Subcutaneous abdominal adipose tissue (tissue), 5 donors: ENCODE measurements around the gene SLC16A10.
"Not testable (repeated sequence)": the region's sequence is repeated elsewhere in the genome, so short reads cannot be mapped to it uniquely, and the experiment has no call there.

ENCODE experiments used
- H3K27ac ChIP-seq: one replicate; pipeline ENCODE4 v1.7.0; 2013; ENCODE audit warnings: low read depth, mild to moderate bottlenecking, inconsistent platforms, low read length, moderate library complexity
- H3K27me3 ChIP-seq, 5 donors: one replicate each; pipeline ENCODE4 v1.7.0; 2013; ENCODE audit warnings: low read length in 5 of 5, inconsistent platforms in 1 of 5; ENCODE audit not compliant: control insufficient read depth in 5 of 5, insufficient read depth in 4 of 5
- H3K36me3 ChIP-seq, 5 donors: one replicate each; pipeline ENCODE4 v1.7.0; 2013; ENCODE audit warnings: low read length in 5 of 5; ENCODE audit not compliant: control insufficient read depth in 5 of 5, insufficient read depth in 5 of 5
- H3K4me1 ChIP-seq, 5 donors: one replicate each; pipeline ENCODE4 v1.7.0; 2013; ENCODE audit warnings: low read length in 5 of 5, mild to moderate bottlenecking in 3 of 5, moderate library complexity in 1 of 5; ENCODE audit not compliant: control insufficient read depth in 5 of 5, insufficient read depth in 5 of 5
- H3K4me3 ChIP-seq, 5 donors: one replicate each; pipeline ENCODE4 v1.7.0; 2013; ENCODE audit warnings: low read length in 5 of 5, low read depth in 1 of 5
- H3K9ac ChIP-seq, 5 donors: one replicate each; pipeline ENCODE4 v1.7.0; 2013; ENCODE audit warnings: low read length in 5 of 5, mild to moderate bottlenecking in 4 of 5, moderate library complexity in 3 of 5
- H3K9me3 ChIP-seq, 5 donors: one replicate each; pipeline ENCODE4 v1.7.0; 2013; ENCODE audit warnings: low read length in 5 of 5; ENCODE audit not compliant: control insufficient read depth in 5 of 5
- donor health status: healthy.
- donor health status: healthy.
- donor health status: healthy.
- donor health status: healthy.
- donor health status: healthy.

Gene SLC16A10

DNA sequence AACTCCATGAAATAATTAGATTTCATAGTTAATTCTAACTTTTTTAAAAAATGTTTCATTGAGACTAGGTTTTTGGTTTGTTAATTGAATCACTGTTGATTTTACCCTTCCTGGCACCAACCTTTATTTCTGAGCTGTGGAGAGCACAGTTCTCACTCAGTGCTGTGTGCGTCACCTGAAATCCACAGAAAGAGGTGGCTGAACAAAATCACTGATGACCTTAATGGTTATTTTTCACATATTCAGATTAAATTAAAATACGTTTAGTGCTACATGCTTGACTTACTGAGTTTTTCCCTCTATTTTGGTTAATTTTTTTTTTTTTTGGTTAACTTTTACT lies 89.4 kb downstream of the SLC16A10 start:
- no peaks in the 10 kb centered on the region for H3K4me1 ChIP-seq

DNA sequence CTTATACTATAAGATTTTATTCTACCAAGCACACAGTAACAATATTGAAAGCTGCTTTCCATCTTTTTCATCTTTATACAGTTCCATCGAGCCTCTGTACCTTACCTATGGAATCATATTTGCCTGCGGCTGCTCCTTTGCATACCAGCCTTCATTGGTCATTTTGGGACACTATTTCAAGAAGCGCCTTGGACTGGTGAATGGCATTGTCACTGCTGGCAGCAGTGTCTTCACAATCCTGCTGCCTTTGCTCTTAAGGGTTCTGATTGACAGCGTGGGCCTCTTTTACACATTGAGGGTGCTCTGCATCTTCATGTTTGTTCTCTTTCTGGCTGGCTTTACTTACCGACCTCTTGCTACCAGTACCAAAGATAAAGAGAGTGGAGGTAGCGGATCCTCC lies 89.8 kb downstream of the SLC16A10 start:
- H3K9ac ChIP-seq, result no peak overlapping the region
- H3K4me1 ChIP-seq, result no peaks in the 10 kb centered on the region
- H3K9me3 ChIP-seq, result no peaks in the 10 kb centered on the region
- no peak overlapping the region for H3K4me3 ChIP-seq
- peaks cover 0 to 2% (median 0%) of the 10 kb centered on the region in 5 donors for H3K27me3 ChIP-seq
- no peak overlapping the region for H3K27ac ChIP-seq
- H3K36me3 ChIP-seq, result no peaks in the 10 kb centered on the region

More for the DNA sequence above, 89.4 kb downstream of the SLC16A10 start:
- no peak overlapping the region for H3K27ac ChIP-seq
- no peak overlapping the region for H3K4me3 ChIP-seq
- H3K9ac ChIP-seq, result no peak overlapping the region
- no peaks in the 10 kb centered on the region for H3K36me3 ChIP-seq
- H3K9me3 ChIP-seq, result no peaks in the 10 kb centered on the region
- peaks cover 0 to 2% (median 0%) of the 10 kb centered on the region in 5 donors for H3K27me3 ChIP-seq

DNA sequence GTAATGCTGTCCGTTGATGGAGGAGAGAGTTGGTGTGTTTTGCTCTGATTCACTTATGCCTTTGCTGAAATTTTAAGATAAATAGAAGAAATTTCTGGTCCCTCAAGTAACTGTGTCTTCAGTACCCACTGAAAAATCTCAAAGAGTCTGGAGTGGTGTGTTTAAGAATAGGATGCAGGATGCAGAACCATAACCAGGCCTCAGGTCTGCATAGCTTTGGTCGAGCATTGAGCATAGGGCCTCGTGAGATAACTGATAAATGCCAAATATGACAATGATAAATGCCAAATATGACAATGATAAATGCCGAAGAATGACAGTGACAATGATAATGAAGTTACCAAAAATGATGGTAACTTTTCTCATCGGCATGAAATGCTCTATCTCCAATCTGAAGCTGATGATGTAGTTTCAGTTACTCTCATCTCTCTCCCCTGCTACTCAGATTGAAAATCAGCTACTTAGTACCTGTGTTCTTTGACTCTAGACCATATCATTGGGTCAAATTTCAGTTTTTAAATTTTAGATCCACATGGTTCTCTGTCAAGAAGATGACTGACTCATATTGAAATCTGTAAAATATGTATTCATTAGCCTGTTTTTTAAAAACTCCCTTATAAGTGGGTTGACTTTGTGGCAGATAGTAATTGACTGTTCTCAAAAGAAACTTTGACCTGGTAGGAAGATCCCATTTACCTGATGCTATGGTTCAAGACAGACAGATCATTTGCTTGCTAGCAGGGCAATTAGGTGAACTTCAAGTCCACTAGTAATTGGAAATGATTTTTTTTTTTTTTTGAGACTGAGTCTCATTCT lies 96.6 kb downstream of the SLC16A10 start:
- Histone ChIP-seq H3K9me3 (no peaks in the 10 kb centered on the region), H3K27ac (no peak overlapping the region), H3K36me3 (no peaks in the 10 kb centered on the region), H3K9ac (no peak overlapping the region), H3K27me3 (no peaks in the 10 kb centered on the region), H3K4me3 (no peak overlapping the region), H3K4me1 (no peaks in the 10 kb centered on the region)

DNA sequence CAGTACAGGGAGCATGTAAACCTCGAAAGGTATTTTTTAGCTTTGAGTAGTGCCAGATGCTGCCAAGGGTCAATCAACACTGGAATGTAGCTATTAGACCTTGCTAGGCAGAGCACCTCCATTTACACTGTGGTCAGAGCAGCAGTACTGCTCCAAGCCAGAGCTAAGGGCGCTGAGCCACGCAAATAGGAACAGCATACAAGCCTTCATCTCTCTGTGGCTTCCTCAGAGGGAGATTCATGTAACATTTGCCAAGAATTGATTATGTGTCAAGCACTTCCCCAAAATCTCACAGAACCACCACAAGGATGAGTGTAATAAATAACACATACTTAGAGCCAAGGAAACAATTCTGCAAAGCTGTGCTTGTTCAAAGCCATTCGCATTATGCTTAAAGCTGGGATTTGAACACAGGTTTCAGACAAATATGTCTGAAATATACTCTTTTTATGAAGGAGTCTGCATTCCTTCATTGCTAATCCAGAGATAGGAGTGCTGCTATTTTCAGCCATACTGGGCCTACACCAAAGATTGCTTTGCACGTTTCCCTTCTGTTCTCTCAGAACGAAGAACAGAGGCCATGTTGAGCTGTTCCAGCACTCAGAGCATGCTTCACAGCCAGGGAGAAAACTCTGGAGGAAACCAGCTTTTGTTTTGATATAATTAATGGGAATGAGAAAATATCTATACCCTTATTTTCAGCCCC lies 97.7 kb downstream of the SLC16A10 start:
- Histone ChIP-seq H3K27ac (no peak overlapping the region), H3K9me3 (no peaks in the 10 kb centered on the region), H3K27me3 (no peaks in the 10 kb centered on the region), H3K4me3 (no peak overlapping the region), H3K36me3 (no peaks in the 10 kb centered on the region), H3K4me1 (no peaks in the 10 kb centered on the region), H3K9ac (no peak overlapping the region)

DNA sequence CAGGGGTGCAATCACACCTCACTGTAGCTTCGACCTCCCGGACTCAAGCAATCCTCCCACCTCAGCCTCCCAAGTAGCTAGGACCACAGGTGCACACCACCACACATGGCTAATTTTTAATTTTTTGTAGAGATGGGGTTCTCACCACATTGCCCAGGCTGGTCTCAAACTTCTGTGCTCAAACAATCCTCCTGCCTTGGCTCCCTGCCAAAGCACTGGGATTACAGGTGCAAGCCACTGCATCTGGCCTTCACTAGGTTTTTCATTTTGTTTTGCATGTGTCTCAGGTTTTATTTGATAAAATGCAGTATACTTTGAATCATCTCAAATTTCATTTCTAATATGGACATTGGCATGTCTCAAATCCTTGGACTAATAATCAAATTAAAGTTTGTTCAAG lies 98.7 kb downstream of the SLC16A10 start:
- H3K9me3 ChIP-seq, result no peaks in the 10 kb centered on the region
- H3K36me3 ChIP-seq, result no peaks in the 10 kb centered on the region
- no peak overlapping the region for H3K9ac ChIP-seq
- no peak overlapping the region for H3K4me3 ChIP-seq
- no peaks in the 10 kb centered on the region for H3K27me3 ChIP-seq
- no peaks in the 10 kb centered on the region for H3K4me1 ChIP-seq
- no peak overlapping the region for H3K27ac ChIP-seq

DNA sequence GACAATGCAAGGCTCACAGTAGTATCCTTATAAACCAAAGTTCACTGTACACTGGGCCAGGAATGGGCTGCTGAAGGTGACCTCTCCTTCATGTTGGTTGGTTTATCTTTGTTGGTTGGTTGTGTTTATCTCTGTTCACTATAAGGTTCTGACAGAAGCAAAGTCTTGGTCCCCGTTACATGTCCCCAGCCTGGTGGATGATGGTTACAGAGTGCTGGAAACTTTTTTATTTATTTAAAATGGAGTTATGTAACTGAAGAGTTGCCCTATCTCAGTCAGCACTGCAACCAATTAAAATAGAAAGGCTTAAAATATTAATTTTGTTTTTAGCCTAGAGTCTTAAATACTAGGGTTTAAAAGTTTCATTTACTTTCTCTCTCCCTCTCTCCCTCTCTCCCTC lies 100.6 kb downstream of the SLC16A10 start:
- Histone ChIP-seq H3K9me3 (no peaks in the 10 kb centered on the region), H3K9ac (no peak overlapping the region), H3K27me3 (no peaks in the 10 kb centered on the region), H3K4me1 (no peaks in the 10 kb centered on the region), H3K36me3 (no peaks in the 10 kb centered on the region), H3K27ac (no peak overlapping the region), H3K4me3 (no peak overlapping the region)

DNA sequence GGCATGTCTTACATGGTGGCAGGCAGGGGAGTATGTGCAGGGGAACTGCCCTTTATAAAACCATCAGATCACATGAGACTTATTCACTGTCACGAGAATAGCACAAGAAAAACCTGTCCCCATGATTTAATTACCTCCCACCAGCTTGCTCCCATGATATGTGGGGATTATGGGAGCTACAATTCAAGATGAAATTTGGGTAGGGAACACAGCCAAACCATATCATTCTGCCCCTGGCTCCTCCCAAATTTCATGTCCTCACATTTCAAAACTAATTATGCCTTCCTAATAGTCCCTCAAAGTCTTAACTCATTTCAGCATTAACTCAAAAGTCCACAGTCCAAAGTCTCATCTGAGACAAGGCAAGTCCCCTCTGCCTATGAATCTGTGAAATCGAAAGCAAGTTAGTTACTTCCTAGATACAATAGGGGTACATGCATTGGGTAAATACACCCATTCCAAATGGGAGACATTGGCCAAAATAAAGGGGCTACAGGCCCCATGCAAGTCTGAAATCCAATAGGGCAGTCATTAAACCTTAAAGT lies 102.4 kb downstream of the SLC16A10 start:
- H3K4me1 ChIP-seq, H3K9ac ChIP-seq, H3K27ac ChIP-seq, H3K27me3 ChIP-seq, H3K4me3 ChIP-seq, H3K36me3 ChIP-seq, H3K9me3 ChIP-seq: not testable (repeated sequence)

DNA sequence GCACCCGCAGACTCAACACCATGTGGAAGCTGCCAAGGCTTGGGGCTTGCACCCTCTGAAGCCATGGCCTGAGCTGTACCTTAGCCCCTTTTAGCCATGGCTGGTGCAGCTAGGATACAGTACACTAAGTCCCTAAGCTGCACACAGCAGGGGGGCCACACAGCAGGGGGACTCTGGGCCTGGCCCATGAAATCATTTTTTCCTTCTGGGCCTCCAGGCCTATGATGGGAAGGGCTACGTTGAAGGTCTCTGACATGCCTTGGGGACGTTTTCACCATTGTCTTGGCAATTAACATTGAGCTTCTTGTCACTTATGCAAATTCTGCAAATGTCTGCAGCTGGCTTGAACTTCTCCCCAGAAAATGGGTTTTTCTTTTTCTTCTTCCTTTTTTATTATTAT lies 103.3 kb downstream of the SLC16A10 start:
- H3K36me3 ChIP-seq, result no peaks in the 10 kb centered on the region
- H3K9me3 ChIP-seq, result no peaks in the 10 kb centered on the region
- no peaks in the 10 kb centered on the region for H3K27me3 ChIP-seq

DNA sequence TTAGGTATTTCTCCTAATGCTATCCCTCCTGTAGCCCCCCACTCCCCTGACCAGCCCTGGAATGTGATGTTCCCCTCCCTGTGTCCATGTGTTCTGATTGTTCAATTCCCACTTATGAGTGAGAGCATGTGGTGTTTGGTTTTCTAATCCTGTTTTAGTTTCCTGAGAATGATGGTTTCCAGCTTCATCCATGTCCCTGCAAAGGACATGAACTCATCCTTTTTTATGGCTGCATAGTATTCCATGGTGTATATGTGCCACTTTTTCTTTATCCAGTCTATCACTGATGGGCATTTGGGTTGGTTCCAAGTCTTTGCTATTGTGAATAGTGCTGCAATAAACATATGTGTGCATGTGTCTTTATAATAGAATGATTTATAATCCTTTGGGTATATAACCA lies 103.8 kb downstream of the SLC16A10 start:
- not testable (repeated sequence) for H3K9me3 ChIP-seq, H3K36me3 ChIP-seq, H3K4me3 ChIP-seq, H3K4me1 ChIP-seq, H3K9ac ChIP-seq, H3K27me3 ChIP-seq, H3K27ac ChIP-seq

More for the DNA sequence above, 103.3 kb downstream of the SLC16A10 start:
- Histone ChIP-seq H3K4me1 (no peaks in the 10 kb centered on the region), H3K4me3 (no peak overlapping the region), H3K27ac (no peak overlapping the region), H3K9ac (no peak overlapping the region)

DNA sequence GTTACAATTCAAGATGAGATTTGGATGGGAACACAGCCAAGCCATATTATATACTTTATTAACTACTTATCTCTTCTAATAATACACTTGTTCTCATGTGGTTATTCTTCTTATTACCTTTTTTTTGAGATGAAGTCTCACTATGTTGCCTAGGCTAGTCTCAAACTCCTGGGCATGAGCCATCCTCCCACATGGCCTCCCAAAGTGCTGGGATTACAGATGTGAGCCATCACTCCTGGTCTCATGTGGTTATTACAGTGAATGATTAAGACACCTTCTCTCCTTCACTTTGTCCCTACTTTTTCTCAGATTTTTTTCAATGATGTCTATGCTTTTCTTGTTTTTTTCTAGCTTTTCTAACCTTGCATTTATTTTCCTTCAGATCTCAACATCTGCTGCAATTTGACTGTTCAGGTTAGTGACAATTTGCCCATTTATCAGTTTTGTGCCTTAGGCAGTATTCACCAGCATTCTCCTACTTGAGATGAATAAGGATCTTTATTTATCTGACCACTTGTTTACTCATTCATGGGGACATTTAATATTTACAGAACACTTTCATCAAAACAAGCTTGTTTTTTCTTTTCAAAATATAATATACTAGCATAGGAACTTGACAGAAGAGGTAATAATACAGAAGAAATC lies 105.7 kb downstream of the SLC16A10 start:
- H3K27me3 ChIP-seq, result no peaks in the 10 kb centered on the region
- no peaks in the 10 kb centered on the region for H3K4me1 ChIP-seq
- H3K9me3 ChIP-seq, result no peaks in the 10 kb centered on the region

More for the DNA sequence above, 105.7 kb downstream of the SLC16A10 start:
- Histone ChIP-seq H3K9ac (no peak overlapping the region), H3K27ac (no peak overlapping the region), H3K36me3 (no peaks in the 10 kb centered on the region), H3K4me3 (no peak overlapping the region)
